ENCODE results near the gene PHF2.

- TF ChIP-seq POLR2A (IDR thresholded peaks at IDR 0.05; ENCODE audit: low read depth, low read length): no peak
- TF ChIP-seq POLR2AphosphoS5 (IDR thresholded peaks at IDR 0.05; ENCODE audit: low read depth, low read length): no peak
- TF ChIP-seq TAF1 (IDR thresholded peaks at IDR 0.05; ENCODE audit: borderline replicate concordance, low read depth, low read length): no peak
These were observed 21.7 kb downstream of the PHF2 start for GRCh38 chr9:93597871-93598646.

Data from GM12892 (cell line).